NCI-H2171 treated with DMSO at 0.1 percent for 48 hours (cell line): ENCODE data around the gene NSD1.
"Not testable (repeated sequence)": the region's sequence is repeated elsewhere in the genome, so short reads cannot be mapped to it uniquely, and the experiment has no call there.

ENCODE experiments used
- DNase-seq: peaks from one replicate; lab custom pipeline; 2025; lab: John Stamatoyannopoulos, UW

NSD1 gene

DNA sequence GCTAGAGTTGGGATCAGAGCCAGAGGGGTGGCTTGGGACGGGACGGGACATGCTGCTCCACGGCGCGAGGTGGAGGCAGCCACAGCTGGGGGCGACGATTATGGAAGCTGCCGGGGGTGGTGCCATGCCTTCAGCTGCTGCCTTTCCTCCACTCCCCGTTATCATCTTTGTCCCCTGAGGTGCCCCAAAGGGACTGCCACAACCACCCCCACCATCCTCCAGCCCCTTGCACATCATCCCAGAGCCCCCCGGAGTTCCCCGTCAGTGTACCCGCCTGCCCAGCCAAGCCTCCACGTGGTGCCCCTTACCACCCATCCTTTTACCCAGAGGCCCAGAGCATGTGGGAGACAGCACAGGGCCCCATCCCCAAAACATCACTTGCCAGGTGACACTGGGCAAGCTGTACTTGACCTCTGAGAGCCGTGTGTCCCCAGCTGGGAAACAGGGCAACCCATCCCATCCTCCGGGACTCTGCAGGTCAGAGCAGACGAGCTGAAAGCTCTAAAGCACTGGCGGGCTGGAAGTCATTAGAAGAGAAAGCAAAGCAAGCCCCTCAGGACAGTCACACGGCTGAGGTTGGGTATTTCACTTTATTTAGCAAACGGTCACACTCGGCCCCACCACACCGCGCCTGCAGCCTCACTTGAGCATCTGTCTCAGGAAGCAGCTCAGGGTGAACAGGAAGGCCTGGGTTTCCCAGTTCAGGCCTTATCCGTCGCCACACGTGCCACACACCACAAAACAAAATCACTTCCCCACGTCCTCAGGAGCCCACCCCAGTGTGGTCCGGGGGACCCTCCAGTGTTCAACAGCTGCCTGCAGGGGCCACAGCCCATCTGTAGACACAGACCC, 197.6 kb downstream of the NSD1 start:
- DNase-seq: no peak

- DNase-seq: no peak
These were observed 198.7 kb downstream of the NSD1 start for GRCh38 chr5:177332031-177332895.

- DNase-seq: no peak
These were observed 199.3 kb downstream of the NSD1 start for GRCh38 chr5:177332896-177333260.

DNA sequence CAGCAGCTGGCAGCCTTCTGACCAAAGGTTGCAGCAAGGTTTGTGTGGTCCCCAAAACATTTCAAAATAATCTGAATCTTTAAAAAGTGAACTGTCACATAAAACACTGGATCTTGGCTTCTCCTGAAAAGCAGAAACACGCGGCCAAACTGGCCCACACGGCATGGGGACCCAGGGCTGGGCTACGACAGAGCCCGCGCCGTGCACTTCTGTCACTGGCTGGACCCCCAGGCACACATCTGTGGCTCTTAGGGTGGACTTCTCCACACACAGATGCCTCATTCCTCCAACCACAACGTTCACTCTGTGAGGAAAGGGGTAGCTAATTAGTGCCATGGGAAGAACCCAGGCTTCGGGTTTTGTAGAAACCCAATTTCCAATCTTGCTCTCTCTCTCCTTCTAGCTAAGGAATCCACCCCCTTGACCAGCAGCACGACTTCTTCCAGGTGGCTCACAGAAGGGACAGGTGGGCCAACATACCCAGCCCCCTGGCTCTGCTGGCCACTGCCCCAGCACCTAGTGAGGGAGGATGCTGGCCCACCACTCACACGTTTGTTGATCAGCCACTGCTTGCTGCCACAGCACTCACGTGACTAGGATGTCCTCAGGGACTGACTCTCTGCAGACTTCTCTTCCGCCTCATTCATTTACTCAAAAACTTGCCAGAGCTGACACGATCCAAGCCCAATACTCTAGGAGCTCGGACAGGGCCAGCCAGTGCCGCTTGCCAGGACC, 200.0 kb downstream of the NSD1 start:
- no peak for DNase-seq

DNA sequence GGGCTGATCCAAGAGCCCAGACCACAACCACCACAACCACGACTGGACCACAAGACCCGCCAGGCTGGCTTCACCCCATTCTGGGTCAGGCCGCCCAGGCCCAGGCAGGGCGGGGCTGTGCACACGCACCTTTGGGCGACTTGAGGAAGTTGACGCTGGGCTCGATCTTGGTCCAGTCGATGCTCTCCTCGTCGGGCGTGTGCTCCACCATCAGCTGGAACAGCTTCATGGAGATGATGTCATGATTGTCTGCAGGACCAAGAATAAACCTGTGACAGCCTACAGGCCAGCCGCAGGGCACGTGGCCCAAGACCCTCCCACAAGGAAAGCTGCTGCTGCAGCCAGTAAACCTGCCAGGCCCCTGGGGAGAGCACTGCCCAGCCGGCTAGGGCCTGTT, 200.6 kb downstream of the NSD1 start:
- DNase-seq: no peak

GRCh38 chr5:177334781-177335700, 201.5 kb downstream of the NSD1 start:
- no peak for DNase-seq

- DNase-seq: no peak
These were observed 202.1 kb downstream of the NSD1 start for GRCh38 chr5:177335701-177336065.

DNA sequence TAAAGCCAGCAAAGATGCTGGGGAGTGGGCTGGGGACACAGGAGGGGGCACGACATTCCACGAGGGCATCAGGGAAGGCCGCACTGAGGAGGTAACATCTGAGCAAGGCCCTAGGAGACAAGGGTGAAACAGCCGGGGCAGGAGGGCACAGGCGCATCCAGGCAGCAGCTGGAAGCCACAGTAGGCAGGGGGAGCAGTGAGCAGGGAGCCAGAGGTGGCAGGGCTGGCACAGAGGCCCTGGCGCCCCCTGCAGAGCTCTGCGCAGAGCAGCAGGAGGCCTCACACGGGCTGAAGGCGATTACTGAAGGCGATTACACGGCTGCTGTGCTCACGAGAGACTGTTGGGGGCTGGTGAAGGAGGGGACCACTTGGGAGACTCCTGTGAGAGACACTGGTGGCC, 202.5 kb downstream of the NSD1 start:
- DNase-seq: peak; percentile 3

DNA sequence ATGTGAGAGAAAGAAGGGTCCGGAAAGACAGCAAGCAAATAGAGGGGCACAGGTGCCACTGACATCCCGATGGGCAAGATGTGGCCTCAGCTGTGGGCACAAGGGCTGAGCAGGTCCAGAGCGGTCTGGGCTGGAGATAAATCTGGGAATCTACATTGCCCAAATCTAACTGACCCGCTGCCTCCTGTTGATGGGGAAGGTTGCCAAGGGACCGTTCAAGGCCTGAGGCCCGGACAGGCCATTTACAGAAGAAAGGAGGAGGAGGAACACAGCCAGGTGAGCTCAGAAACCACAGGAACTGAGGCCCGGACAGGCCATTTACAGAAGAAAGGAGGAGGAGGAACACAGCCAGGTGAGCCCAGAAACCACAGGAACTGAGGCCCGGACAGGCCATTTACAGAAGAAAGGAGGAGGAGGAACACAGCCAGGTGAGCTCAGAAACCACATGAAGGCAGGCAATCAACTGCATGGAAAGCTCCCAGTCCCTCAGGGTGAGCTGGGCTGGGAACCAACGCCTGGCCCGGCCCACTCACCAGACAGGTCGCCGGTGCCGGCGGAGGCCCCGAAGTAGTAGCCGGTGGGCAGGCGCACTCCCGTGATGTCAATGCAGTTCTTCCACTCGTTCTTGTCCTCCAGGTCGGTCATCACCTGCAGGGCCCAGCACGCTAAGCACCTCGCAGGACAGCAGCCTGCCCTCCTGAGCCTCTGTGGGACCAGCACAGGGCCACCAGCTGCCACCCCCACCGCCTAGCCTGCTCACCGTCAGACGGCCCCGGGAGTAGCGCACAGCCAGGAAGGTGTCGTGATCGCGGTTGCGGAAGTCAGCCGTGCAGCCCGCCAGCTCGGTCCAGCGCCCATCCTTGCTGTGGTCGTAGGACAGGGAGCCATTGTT, 203.3 kb downstream of the NSD1 start:
- DNase-seq: no peak

DNA sequence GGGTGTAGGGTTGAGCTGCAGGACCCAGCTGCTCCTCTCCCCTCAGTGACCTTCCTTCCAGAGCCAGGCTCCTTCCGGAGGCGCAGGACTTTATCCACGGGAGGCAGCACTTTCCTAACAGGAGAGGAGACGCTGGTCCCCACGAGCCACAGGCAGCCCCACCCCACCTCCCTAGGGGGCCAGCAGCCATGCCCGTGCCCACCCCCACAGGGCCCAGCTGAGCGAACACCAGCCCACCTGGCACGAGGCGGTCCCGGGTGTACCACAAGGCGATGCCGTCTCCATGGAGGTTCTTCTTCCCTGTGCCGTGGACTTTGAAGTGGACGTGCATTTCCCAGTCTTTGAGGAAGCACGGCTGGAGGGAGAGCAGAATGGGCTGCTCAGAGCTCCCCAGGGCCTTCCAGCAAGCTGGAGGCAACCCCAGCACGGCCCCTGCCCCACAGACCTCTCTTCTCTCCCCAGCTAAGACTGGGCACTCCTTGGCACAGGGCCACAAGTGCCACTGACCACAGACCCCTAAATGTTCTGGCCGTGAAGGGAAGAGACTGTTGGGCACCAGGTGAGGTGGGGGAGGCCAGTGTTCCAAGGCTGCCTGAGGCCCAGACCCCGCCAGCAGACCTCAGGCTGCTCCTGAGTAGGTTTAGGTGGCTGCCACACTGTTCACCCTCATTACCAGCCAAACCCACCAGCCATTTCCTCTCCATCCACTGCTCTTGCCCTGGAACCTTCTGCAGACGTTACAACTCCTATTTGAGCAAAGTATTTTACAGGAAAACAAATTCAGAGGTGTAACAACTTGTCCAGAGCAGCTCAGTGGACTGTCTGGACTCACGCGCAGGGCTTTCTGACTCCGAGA, 204.9 kb downstream of the NSD1 start:
- DNase-seq: no peak

- DNase-seq: no peak
These were observed 205.6 kb downstream of the NSD1 start for GRCh38 chr5:177339107-177339638.

- not testable (repeated sequence) for DNase-seq
These were observed 209.4 kb downstream of the NSD1 start for GRCh38 chr5:177343000-177343399.

GRCh38 chr5:177343777-177344176, 210.2 kb downstream of the NSD1 start:
- no peak for DNase-seq

DNA sequence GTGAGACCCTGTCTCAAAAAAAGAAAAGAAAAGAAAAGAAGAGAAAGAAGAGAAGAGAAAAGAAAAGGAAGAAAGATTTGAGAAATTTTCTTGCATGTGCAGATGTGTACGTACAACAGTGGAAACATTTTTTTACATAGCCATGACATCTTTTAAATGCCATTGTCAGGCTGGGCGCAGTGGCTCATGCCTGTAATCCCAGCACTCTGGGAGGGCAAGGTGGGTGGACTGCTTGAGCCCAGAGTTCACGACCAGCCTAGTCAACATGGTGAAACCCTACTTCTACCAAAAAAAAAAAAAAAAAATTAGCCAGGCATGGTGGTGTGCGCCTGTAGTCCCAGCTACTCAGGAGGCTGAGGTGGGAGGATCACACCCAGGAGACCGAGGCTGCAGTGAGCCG, 211.3 kb downstream of the NSD1 start:
- DNase-seq: no peak

- DNase-seq: no peak
These were observed 213.2 kb downstream of the NSD1 start for GRCh38 chr5:177346820-177347219.

GRCh38 chr5:177347699-177348098, 214.1 kb downstream of the NSD1 start:
- no peak for DNase-seq

GRCh38 chr5:177349362-177349647, 215.7 kb downstream of the NSD1 start:
- no peak for DNase-seq

GRCh38 chr5:177349762-177350161, 216.2 kb downstream of the NSD1 start:
- no peak for DNase-seq
